Right ventricle myocardium superior (tissue), 1 donor: ENCODE results near the gene GNAO1. TPM values are rescaled to one million over a fixed set of nuclear protein-coding genes. Genes with fewer than 3 reads are reported as not detected.
A peak's percentile ranks its signal among the peaks of the same experiment; 100 is the strongest.

Experiments
- ATAC-seq: fragments of 200-7000 bp; cut with Tn5 transposase; one replicate; pipeline ENCODE4 v1.9.1; 2020; ENCODE audit warnings: mild to moderate bottlenecking; ENCODE audit not compliant: poor library complexity
- DNase-seq: peaks from one replicate; pipeline ENCODE4 v3.0.0-alpha.2; 2020
- intact Hi-C: fragments of 100-400 bp; cut with DNase I; formaldehyde crosslinking; loops from one replicate; pipeline ENCODE4 v1.11.2; 2022
- total RNA-seq: library from RNA; stranded (reverse); fragmentation: NEBNext Ultra II Directional; extraction: Animal tissue kit (Norgen Biotek cat#: 25700); gene quantifications from one replicate; pipeline ENCODE4 v1.2.1, GENCODE V29; 2021
- donor health status: DM: no; HTN: yes; CAD: no; lungs with severe emphysema.

Gene GNAO1
- total RNA-seq, 1 donor from 2014 or later = 25.9 TPM

DNA sequence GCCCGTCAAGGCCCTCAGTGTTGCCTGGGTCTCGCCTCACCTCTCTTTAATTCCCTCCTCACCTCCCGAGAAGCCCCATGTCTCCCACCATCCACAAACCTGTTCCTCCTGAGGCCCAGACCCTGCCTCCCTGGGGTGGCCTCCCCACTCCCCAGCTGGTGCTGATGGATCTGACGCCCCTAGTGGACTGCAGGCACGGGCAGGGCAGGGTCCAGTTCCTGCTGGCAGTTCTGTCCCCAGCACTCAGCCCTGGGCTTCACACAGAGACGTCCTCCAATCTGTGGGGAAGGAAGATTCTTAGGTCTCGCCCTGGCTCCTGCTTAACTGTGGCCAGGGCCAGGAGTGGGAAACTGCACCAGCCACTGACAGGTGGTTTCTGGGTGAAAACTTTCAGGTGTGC is 125.3 kb downstream of the GNAO1 start:
- ATAC-seq = no peak
- intact Hi-C loops = loop anchor here (5.0 to 10.0 kb wide), 3 partner anchors 112 to 374 kb away; no protein-coding TSS in a partner anchor
- DNase-seq = no peak

DNA sequence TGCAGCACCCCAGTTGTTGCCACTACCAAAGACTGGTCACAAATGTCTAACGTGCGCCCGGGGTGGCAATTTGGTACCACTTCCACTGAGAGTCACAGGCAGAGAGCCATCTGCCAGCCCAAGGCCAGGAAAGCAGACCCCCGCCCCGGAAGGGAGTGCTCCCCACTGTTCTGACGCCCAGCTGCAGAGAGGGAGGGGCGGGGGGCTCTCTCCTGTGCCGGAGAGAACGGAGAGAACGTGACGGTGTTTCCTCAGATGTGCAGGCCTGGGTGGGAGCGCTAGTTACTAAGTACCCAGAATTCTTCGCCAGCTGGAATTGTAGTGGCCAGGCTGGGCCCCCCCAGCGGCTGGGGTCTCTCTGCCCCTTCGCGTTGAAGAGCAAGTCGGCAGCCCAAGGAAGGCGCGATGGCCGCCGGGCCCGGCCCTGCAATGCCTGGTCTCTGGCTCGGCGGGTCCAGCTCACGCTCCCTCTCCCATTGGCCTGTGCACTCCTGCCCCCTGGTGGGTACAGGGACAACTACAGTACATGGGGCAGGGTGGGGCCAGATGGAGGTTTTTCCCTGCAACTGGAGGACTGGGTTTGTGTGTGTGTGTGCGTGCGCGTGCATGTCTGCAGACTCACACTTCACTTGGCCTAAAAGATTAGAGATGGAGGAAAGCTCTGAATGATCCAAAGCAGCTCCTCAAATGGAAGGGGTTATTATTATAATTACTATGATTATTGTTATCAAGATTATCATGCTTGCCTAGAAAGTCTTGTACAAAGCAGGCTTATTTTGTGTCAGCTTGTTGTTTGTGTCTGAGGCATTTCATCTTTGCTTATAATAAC is 126.9 kb downstream of the GNAO1 start:
- peak; percentile 99 for ATAC-seq
- peak; percentile 89 for DNase-seq
- intact Hi-C loops = loop anchor here (5.0 to 10.0 kb wide), 3 partner anchors 113 to 376 kb away; no protein-coding TSS in a partner anchor

DNA sequence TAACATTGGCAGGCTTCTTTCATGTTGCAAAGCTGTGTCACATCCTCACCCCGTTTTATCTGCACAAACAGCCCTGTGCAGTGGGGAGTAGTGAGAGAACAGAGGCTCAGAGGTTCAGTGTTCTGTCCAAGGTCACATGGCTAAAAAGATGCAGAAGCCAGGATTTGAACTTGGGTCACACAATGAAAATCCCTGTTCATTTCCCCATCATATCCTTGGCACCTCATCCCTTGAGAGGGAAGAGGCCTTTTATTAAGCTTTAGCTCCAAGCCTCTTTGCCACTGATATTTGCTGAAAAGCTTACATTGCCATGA is 127.5 kb downstream of the GNAO1 start:
- DNase-seq (no peak), ATAC-seq (no peak)
- intact Hi-C loops = loop anchor here (5.0 to 10.0 kb wide), 3 partner anchors 114 to 376 kb away; no protein-coding TSS in a partner anchor

DNA sequence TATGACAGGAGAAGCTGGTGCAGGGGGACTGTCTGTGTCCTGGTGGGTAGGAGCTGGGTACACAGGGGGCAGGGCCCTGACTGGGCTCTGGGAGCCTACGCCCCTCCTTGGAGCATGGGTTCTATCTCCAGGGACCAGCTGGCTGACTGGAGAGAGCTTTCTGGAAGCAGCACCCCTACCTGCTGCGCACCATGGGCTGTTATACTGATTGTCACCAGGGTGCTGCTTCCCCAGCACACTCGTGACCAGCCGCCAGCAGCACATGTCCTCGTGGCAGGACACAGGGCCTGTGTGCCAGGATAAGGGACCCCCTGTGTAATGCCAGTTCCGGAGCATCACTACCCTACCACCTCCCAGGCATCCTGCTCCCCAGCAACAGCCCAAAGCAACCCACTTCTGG is 128.1 kb downstream of the GNAO1 start:
- ATAC-seq (no peak), DNase-seq (no peak)
- intact Hi-C loops = loop anchor here (5.0 to 10.0 kb wide), 3 partner anchors 115 to 377 kb away; no protein-coding TSS in a partner anchor

DNA sequence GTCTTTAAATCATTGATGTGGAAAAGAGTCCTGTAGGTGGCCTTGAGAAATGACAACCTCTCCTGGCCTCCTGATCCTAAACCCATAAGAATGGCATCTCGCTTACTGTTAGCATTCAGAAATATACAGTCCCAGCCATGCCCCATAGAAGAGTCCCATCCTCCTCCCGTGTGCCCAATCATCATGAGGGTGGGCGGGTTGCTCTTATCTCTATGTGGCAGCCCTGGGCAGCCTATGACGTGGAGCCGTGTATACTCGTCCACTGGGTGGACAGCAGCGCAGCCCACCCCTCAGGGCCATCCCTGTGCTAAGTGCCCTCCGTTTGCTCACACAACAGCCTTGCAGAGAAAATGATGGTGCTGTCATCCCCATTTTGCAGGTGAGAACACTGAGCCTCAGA is 128.8 kb downstream of the GNAO1 start:
- intact Hi-C loops = no loop called here
- DNase-seq = no peak
- no peak for ATAC-seq

DNA sequence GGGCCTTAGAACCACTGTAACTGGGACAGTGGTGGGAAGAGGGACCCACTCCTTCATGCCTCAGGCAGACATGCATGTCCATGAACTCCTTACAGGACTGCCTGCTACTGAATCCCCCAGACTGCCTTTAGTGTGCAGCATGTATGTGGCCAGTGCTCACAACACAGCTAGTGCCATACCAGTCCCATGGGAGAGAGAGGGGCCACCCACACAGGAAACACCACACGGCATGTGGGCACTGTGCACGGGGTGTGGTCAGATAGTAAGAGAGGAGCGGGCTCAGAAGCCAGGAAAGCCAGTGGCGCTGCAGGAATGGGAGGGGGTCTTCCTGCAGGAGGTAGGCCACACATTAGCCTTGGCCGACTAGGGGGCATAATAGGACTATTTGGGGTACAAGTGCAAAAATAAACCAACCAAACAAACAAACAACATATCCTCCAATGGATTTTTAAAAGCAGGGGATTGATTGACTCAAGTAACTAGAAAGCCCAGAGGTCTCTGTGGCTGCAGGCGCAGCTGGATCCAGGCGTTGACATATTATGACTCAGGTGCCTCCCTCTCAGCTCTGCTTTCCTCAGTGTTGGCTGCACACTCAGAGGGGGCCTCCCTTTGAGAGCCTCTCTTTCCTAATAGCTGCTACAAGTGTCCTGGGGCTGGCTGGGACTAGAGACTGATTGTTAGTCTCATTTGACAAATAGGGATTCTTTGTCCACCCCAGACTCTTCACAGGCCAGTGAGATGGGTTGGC is 129.7 kb downstream of the GNAO1 start:
- ATAC-seq = no peak
- DNase-seq = no peak
- intact Hi-C loops = no loop called here

DNA sequence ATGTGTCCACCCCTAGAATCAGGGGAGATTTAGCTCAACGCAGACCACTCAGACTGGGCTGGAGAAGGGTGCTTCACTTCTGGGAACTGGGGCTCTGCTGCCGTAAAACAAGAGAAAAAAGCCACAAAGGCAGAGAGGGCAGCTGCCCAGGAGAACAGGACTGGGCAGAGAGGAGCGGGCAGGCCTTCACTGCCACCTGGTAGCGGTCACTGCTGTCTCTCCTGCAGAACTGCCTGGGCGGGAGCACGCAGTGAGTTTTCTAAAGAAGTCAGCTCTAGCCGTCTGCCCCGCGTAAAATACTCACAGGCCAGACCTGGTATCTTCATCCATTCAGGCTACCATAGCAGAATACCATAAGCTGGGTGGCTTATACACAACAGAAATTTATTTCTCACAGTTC is 130.3 kb downstream of the GNAO1 start:
- intact Hi-C loops = no loop called here
- no peak for DNase-seq
- no peak for ATAC-seq

DNA sequence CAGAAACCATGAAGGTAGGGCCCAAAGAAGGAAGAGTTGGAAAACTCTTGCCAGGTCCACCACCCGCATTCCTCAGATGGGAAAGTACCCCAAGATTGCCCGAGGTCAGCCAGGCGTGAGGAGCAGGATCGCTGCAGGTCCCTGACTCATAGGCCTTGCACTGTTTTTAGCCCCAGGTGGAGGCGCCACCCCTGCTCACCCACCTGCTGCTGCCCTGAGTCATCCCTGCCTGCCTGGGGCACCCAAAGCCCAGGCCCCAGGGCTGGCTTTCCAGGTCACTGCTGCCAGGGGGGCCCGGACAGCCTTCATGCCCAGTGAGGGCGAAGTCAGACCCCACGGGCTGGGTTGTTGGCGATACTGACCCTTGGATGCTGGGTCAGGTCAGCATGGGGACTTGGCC is 133.1 kb downstream of the GNAO1 start:
- intact Hi-C loops = no loop called here
- no peak for ATAC-seq

DNA sequence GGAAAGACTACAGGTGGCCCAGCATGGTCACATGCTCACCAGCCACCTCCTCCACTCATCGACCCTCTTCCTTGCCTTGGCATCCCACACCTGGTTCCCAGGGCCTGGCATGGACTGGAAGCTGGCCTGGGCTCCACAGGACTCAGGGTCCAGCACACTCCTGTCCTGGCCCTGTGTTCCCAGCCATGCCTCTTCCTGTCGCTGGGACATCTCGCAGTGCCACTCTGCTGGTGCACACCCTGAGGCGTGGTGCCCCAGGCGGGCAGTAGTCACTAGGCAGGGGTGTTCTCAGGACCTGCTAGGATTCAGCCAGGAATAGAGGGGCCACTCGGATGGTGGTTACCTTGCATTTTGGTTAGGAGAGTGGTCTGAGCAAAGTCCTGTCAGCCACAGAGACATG is 134.7 kb downstream of the GNAO1 start:
- ATAC-seq = no peak
- no peak for DNase-seq
- intact Hi-C loops = no loop called here

More for the DNA sequence above, 133.1 kb downstream of the GNAO1 start:
- peak; percentile 20 for DNase-seq

DNA sequence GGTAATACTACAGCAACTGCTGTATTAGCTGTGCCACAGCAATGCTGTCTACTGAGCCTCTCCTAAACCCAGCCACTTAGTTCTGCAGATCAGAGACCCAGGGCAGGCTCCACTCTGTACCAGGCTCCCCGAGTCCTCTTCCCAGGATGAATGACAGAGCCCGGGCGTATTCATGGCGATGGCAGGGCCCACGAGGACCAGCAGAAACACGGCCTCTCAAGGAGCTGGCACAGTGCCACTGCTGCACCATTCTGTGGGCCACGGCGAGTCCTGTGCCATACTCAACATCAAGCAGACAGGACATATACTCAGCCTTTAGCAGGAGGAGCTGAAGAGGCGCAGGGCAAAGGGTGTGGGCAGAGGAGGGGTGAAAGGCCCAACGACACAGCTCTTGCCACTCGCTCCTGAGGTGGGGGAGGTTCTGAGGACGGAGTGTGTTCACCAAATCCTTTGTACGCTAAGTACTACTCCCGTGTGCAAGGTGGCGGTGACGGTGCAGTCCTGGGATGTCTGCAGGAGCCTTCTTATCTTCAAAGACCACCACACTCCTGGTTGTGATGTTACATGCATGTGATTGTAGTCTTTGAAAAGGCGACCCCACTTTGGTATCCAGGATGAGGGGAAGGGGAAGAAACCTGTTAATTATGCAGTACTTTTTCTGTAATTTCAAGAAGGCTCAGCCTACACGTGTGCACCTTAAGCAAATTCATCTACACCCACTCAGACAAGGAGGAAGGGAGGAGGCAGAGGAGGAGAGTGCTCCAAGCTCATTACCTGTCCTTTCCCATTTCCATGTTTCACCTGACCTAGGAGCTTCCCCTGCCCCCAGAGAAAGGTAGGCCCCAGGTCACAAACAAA is 136.0 kb downstream of the GNAO1 start:
- intact Hi-C loops = no loop called here
- DNase-seq = no peak
- ATAC-seq = no peak

DNA sequence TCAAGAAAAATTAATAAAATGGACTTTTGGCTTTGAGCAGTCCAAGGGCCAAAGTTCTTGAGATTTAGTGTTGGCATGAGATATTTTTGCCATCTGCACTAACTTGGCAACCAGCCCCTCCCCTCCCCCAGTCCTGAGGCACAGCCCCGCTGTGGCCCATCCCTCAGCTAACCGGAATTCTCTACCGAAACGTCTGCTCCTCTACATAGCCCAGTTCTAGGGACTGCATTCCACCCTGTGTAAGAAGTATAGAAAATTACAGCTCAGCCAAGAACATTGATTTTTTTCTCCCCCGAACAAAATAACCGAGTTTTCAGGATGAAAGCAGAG is 136.6 kb downstream of the GNAO1 start:
- no peak for DNase-seq
- intact Hi-C loops = no loop called here
- ATAC-seq = no peak

DNA sequence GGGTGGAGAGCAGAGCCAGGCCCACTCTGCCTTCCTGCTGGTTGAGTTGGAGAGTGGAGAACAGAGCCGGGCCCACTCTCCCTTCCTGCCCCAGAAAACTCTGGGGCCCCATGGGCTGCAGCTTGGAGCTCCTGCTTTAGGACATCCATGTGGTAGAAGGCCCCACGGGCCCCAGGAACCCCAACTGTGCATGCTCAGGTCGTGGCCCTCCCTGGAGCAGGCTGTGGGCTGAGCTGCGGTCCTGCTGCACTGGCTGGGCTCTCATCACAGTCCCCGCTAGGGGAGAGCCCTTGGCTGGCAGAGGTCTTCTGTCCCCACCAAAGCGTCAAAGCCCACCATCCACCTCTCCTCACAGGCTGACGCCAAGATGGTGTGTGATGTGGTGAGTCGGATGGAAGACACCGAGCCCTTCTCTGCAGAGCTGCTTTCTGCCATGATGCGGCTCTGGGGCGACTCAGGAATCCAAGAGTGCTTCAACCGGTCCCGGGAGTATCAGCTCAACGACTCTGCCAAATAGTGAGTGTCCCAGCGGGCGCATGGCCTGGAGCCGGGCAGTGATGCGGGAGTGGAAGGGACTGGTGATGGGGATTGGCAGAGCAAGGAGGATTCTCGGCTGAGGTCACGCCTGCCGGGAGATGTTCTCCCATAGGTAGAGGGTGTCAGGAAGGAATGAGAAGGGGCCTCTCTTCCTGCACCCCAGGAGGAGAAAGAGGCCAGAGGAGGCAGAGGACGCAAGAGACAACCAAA is 137.2 kb downstream of the GNAO1 start:
- DNase-seq = no peak
- intact Hi-C loops = no loop called here
- ATAC-seq = no peak

DNA sequence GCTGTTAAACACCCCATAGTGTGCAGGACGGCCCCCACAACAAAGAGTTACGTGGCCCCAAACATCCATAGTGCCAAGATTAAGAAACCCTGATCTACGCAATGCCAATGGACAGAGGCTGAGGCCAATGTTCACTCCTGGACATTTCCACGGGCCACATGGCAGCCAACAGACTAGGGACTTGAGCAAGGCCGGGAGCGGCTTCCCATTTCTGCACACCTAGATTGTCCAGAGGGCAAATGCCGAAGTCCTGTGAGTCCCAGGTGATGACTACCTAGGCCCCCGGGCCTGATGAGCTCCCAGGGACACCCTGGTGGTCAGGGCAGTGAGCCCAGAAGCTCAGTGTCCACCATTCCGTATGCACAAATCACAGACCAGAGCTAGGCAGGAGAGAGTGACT is 138.6 kb downstream of the GNAO1 start:
- DNase-seq = no peak
- intact Hi-C loops = no loop called here
- ATAC-seq = no peak

DNA sequence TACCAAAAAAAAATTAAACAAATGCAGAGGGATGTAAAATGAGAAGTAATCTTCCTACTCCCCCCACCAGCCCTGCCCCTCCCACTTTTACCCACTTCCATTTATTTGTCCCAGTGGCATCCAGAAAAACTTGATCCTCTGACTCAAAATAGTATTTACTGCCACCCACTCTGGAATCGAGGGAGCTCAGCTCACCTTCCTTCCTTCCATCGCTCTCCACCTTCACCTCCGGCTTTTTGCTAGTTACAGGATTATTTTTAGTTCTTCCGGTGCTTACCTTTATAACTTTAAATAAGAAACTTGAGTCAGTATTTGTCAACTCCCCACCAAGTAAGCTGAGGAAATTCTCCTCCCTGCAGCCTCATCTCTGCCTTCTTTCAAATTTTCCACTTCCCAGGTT is 139.2 kb downstream of the GNAO1 start:
- no peak for ATAC-seq
- DNase-seq = no peak
- intact Hi-C loops = no loop called here

DNA sequence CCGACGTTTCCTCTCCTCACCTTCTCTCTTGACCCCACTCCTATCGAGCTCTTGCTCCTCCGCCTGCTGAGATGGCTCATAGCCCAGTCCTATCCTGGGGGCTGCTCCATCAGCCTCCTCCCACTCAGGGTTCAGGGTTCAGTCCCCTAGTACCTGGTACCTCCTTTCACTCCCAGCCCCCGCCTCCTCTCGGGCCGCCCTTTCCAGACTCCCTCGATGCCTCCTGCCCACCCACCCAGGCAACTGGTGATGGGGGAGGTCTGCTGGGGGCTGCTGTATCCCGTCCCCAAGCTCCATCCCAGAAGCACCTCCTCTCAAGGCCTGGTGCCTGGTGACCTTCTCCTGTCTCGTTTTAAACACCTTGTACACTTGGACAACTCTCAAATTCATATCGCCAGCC is 140.1 kb downstream of the GNAO1 start:
- DNase-seq = no peak
- ATAC-seq = no peak
- intact Hi-C loops = no loop called here

DNA sequence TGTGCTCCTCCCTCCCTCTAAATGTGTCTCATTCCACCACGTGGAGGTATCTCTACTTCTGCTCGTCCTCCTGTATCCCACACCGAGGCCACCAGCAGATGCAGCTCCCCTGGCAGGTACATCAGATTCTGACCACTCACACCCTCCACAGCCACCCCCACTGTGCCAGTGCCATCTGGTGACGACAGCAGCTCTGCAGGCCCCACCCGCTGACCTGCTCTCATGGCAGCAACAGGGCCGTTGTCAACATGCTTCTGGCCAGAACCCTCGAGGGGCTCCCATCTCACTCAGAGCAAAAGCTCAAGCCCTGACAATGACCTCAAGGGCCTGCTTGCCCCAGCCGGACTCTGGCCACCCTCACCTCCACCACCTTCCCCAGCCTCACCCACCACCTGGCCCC is 140.6 kb downstream of the GNAO1 start:
- DNase-seq (no peak), ATAC-seq (no peak)
- intact Hi-C loops = no loop called here

DNA sequence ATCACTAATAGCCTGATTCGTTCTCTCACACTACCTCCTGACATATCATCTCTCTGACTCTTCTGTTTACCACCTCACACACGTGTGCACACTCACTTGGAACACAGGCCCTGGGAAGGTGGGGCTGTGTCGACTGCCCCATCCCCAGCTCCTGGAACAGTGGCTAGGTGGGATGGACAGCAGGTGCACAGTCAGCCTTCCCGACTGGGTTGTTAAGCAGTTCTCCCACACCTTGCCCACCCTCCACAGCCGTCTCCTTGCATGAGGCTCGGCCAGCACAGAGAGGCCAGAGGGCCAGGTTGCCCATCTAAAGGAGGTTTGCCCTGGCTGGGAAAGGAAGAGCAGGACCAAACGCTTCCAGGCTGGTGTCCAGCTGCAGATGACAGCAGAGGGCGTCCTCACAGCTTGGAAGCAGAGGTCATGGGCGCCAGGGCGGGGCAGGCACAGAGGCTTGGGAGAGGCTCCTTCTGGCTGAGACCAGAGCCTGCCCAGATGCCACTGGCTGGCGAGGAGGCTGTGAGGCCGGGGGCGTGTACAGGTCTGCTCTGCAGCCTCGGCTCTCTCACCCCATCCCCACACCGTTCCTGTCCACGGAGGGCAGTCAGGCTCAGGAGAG is 141.3 kb downstream of the GNAO1 start:
- intact Hi-C loops = no loop called here
- peak; percentile 57 for ATAC-seq
- peak; percentile 81 for DNase-seq

DNA sequence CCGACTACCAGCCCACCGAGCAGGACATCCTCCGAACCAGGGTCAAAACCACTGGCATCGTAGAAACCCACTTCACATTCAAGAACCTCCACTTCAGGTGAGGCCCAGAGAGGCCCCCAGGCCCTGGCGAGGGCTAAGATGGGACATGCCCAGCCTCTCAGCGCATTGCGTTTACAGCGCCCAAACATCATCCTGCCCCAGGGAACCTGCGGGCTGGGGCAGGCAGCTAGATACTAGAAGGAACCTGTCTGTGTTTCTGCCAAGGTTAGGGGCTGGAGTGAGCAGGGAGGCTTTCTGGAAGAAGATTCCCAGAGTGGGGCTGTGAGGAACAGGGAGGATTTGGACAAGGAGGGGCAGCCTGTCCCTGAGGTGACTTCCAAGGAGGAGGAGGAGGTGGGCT is 143.5 kb downstream of the GNAO1 start:
- no peak for ATAC-seq
- DNase-seq = peak; percentile 30
- intact Hi-C loops = no loop called here
